IMR-90 (cell line): ENCODE data around the gene KDM4B. TPM values are rescaled to one million over a fixed set of nuclear protein-coding genes. Genes with fewer than 3 reads are reported as not detected.

Experiments
- ATAC-seq: fragments of 200-7000 bp; cut with Tn5 transposase; 2 replicates; pipeline ENCODE4 v1.9.1; 2020; ENCODE audit warnings: low read depth, mild to moderate bottlenecking, moderate library complexity
- BruUV-seq: library from RNA; stranded (reverse); fragments of 400-500 nt; replicated peaks from 2 replicates; lab custom pipeline; 2021; lab: Mats Ljungman, UMichigan
- CTCF ChIA-PET: fragments of 300-600 bp; formaldehyde crosslinking; extraction: SDS; loops from one replicate; lab custom pipeline; 2021; ENCODE audit warnings: antibody characterized with exemption; lab: Yijun Ruan, JAX
- POLR2A ChIA-PET: fragments of 300-600 bp; sonication (Branson Sonifier 250); formaldehyde crosslinking; loops from one replicate; lab custom pipeline; 2022; ENCODE audit warnings: antibody characterized with exemption; ENCODE audit not compliant: unreplicated experiment; lab: Charles Lee
- DNase-seq: peaks from one replicate; pipeline ENCODE4 v3.0.0; 2013
- H2AFZ ChIP-seq: replicated peaks from 2 replicates; pipeline ENCODE3; 2013; ENCODE audit warnings: low read length, mild to moderate bottlenecking; ENCODE audit not compliant: poor library complexity
- H2AK5ac ChIP-seq: 2 replicates; pipeline ENCODE4 v1.6.1; 2013; ENCODE audit warnings: low read depth, low read length, inconsistent platforms
- H2AK9ac ChIP-seq: replicated peaks from 2 replicates; pipeline ENCODE3; 2013; ENCODE audit warnings: mild to moderate bottlenecking, low read depth, low read length, moderate library complexity; ENCODE audit not compliant: poor library complexity
- H2BK120ac ChIP-seq: 2 replicates; pipeline ENCODE4 v1.6.1; 2013; ENCODE audit warnings: low read depth, low read length, inconsistent platforms
- H2BK15ac ChIP-seq: 3 replicates; pipeline ENCODE4 v1.6.1; 2013; ENCODE audit warnings: low read depth, low read length, inconsistent platforms
- H2BK20ac ChIP-seq: 2 replicates; pipeline ENCODE4 v1.6.1; 2013; ENCODE audit warnings: low read depth, mild to moderate bottlenecking, inconsistent platforms, low read length, moderate library complexity
- H2BK5ac ChIP-seq: 2 replicates; pipeline ENCODE4 v1.6.1; 2013; ENCODE audit warnings: mild to moderate bottlenecking, low read depth, low read length, inconsistent platforms; ENCODE audit not compliant: poor library complexity, severe bottlenecking
- H3K14ac ChIP-seq: replicated peaks from 2 replicates; pipeline ENCODE4 v1.6.1; 2013; ENCODE audit warnings: low read depth, low read length, inconsistent platforms
- H3K18ac ChIP-seq: 2 replicates; pipeline ENCODE4 v1.6.1; 2013; ENCODE audit warnings: low read depth, low read length, control low read depth
- H3K23ac ChIP-seq: 2 replicates; pipeline ENCODE4 v1.6.1; 2013; ENCODE audit warnings: low read depth, low read length, inconsistent platforms
- H3K27ac ChIP-seq: 2 replicates; pipeline ENCODE4 v1.5.1; 2013; ENCODE audit warnings: mild to moderate bottlenecking, control low read depth, low read length; ENCODE audit not compliant: insufficient read depth
- H3K27me3 ChIP-seq: 2 replicates; pipeline ENCODE4 v1.6.1; 2013; ENCODE audit warnings: low read length; ENCODE audit not compliant: control insufficient read depth, insufficient read depth
- H3K36me3 ChIP-seq: 2 replicates; pipeline ENCODE4 v1.6.1; 2013; ENCODE audit warnings: low read length, mixed read lengths; ENCODE audit not compliant: control insufficient read depth, insufficient read depth
- H3K4ac ChIP-seq: 2 replicates; pipeline ENCODE4 v1.6.1; 2013; ENCODE audit warnings: low read depth, low read length, inconsistent platforms
- H3K4me1 ChIP-seq: 2 replicates; pipeline ENCODE4 v1.6.1; 2013; ENCODE audit warnings: low read length, mixed read lengths; ENCODE audit not compliant: control insufficient read depth, insufficient read depth
- H3K4me2 ChIP-seq: 2 replicates; pipeline ENCODE4 v1.6.1; 2013; ENCODE audit warnings: low read depth, mild to moderate bottlenecking, control low read depth, low read length, moderate library complexity
- H3K4me3 ChIP-seq: 2 replicates; pipeline ENCODE4 v1.5.1; 2013; ENCODE audit warnings: low read depth, mild to moderate bottlenecking, control low read depth, low read length, moderate library complexity; ENCODE audit not compliant: insufficient read depth
- H3K56ac ChIP-seq: 2 replicates; pipeline ENCODE4 v1.6.1; 2013; ENCODE audit warnings: low read length, inconsistent platforms; ENCODE audit not compliant: insufficient read depth; ENCODE audit errors: extremely low read depth
- H3K79me1 ChIP-seq, 2 experiments: 2 replicates each; pipeline ENCODE4 v1.6.1; 2013; ENCODE audit warnings: low read length in 2 of 2, inconsistent platforms in 1 of 2, low read depth in 1 of 2
- H3K9ac ChIP-seq: 2 replicates; pipeline ENCODE4 v1.6.1; 2013; ENCODE audit warnings: low read depth, low read length, control low read depth
- H3K9me1 ChIP-seq: 2 replicates; pipeline ENCODE4 v1.6.1; 2013; ENCODE audit warnings: low read length, inconsistent platforms; ENCODE audit not compliant: insufficient read depth
- H3K9me3 ChIP-seq: 2 replicates; pipeline ENCODE4 v1.6.1; 2013; ENCODE audit warnings: low read length; ENCODE audit not compliant: control insufficient read depth, insufficient read depth
- H4K20me1 ChIP-seq: 2 replicates; pipeline ENCODE4 v1.6.1; 2013; ENCODE audit warnings: low read length, inconsistent platforms; ENCODE audit not compliant: insufficient read depth
- H4K5ac ChIP-seq: 2 replicates; pipeline ENCODE4 v1.6.1; 2013; ENCODE audit warnings: mild to moderate bottlenecking, low read depth, low read length, control low read depth
- H4K8ac ChIP-seq, 2 experiments: 2 replicates each; pipeline ENCODE4 v1.6.1; 2013; ENCODE audit warnings: low read depth in 2 of 2, low read length in 2 of 2, control low read depth in 1 of 2, inconsistent platforms in 1 of 2
- H4K91ac ChIP-seq: 2 replicates; pipeline ENCODE4 v1.6.1; 2013; ENCODE audit warnings: low read depth, low read length, inconsistent platforms; ENCODE audit not compliant: insufficient read depth
- BHLHE40 ChIP-seq: fragments of 150-350 bp; IDR thresholded peaks from 2 replicates; pipeline ENCODE4 v1.6.1; 2016; ENCODE audit warnings: mild to moderate bottlenecking, low read depth, low read length
- CEBPB ChIP-seq: IDR thresholded peaks from 2 replicates; pipeline ENCODE4 v1.6.1; 2012; ENCODE audit warnings: low read depth, low read length, improper control_type of control experiment
- CHD1 ChIP-seq: IDR thresholded peaks from 2 replicates; pipeline ENCODE4 v1.6.1; 2012; ENCODE audit warnings: low read depth, low read length, improper control_type of control experiment
- FOS ChIP-seq: fragments of 150-350 bp; IDR thresholded peaks from 2 replicates; pipeline ENCODE4 v1.6.1; 2016; ENCODE audit warnings: low read depth, low read length
- MAFK ChIP-seq: IDR thresholded peaks from 2 replicates; pipeline ENCODE4 v1.6.1; 2012; ENCODE audit warnings: low read depth, low read length, improper control_type of control experiment
- MXI1 ChIP-seq: IDR thresholded peaks from 2 replicates; pipeline ENCODE4 v1.6.1; 2012; ENCODE audit warnings: low read depth, mild to moderate bottlenecking, low read length, moderate library complexity, borderline replicate concordance
- NFE2L2 ChIP-seq: fragments of 150-350 bp; IDR thresholded peaks from 2 replicates; pipeline ENCODE4 v1.6.1; 2016; ENCODE audit warnings: low read depth, mild to moderate bottlenecking, low read length
- POLR2A ChIP-seq: IDR thresholded peaks from 2 replicates; pipeline ENCODE4 v1.6.1; 2012; ENCODE audit warnings: mild to moderate bottlenecking, low read depth, low read length
- RAD21 ChIP-seq: IDR thresholded peaks from 2 replicates; pipeline ENCODE4 v1.6.1; 2012; ENCODE audit warnings: low read length, improper control_type of control experiment
- RCOR1 ChIP-seq: IDR thresholded peaks from 2 replicates; pipeline ENCODE4 v1.6.1; 2012; ENCODE audit warnings: mild to moderate bottlenecking, low read length, improper control_type of control experiment; ENCODE audit not compliant: insufficient replicate concordance
- RFX5 ChIP-seq: IDR thresholded peaks from 2 replicates; pipeline ENCODE4 v1.8.0; 2012; ENCODE audit warnings: low read depth, mild to moderate bottlenecking, low read length, moderate library complexity
- SMC3 ChIP-seq: fragments of 150-350 bp; IDR thresholded peaks from 2 replicates; pipeline ENCODE4 v1.6.1; 2016; ENCODE audit warnings: low read depth, mild to moderate bottlenecking, antibody characterized with exemption, low read length, moderate library complexity
- WGBS, 2 experiments: methylation state at CpG; one replicate each; pipeline versions ENCODE4 v1.1.5 to v1.1.7; 2013; ENCODE audit warnings: missing lambda C conversion rate in 2 of 2; ENCODE audit not compliant: insufficient read length in 1 of 2; ENCODE audit errors: extremely low coverage in 2 of 2; 5-methylcytosine and 5-hydroxymethylcytosine counted together
- dilution Hi-C: fragments of 300-500 bp; cut with HindIII; formaldehyde crosslinking; loops from one replicate; pipeline ENCODE4 v1.14.3; 2018; ENCODE audit warnings: low sequenced_read_pairs; ENCODE audit not compliant: unreplicated experiment
- in situ Hi-C: fragments of 300-500 bp; cut with MboI; formaldehyde crosslinking; loops from 3 replicates; pipeline ENCODE4 v1.14.3; 2019; ENCODE audit warnings: low sequenced_read_pairs, inconsistent platforms, mixed read lengths
- intact Hi-C: fragments of 100-400 bp; cut with micrococcal nuclease; formaldehyde crosslinking; loops from 2 replicates; pipeline ENCODE4 v1.10.0; 2022
- polyA plus RNA-seq, 3 experiments: library from polyadenylated mRNA; depleted of rRNA; stranded (reverse); fragments of >200 nt; gene quantifications; 2 replicates each; pipeline ENCODE4 v1.2.3, GENCODE V29; 2012; ENCODE audit warnings: low replicate concordance in 1 of 3
- total RNA-seq: library from RNA; depleted of rRNA; stranded (reverse); fragments of >200 nt; gene quantifications from 2 replicates; pipeline ENCODE4 v1.2.3, GENCODE V29; 2012
- TF ChIP-seq, protein P1 (sequence below): fragments of 150-350 bp; IDR thresholded peaks from 2 replicates; pipeline ENCODE4 v1.6.1; 2017; ENCODE audit warnings: mild to moderate bottlenecking, antibody characterized with exemption, low read length, low read depth
- TF ChIP-seq, protein P2 (sequence below): fragments of 150-350 bp; IDR thresholded peaks from 2 replicates; pipeline ENCODE4 v1.6.1; 2016; ENCODE audit warnings: low read depth, mild to moderate bottlenecking, low read length, moderate library complexity, borderline replicate concordance
- TF ChIP-seq, protein P3 (sequence below): conservative IDR thresholded peaks from 2 replicates; pipeline ENCODE4 v1.5.1; 2012; ENCODE audit warnings: mild to moderate bottlenecking, low read depth, low read length, improper control_type of control experiment

The KDM4B gene
- total and polyA plus RNA-seq, 2 of the 4 experiments (the other 2 are of a cell fraction) = 5.0 to 17.9 TPM

DNA sequence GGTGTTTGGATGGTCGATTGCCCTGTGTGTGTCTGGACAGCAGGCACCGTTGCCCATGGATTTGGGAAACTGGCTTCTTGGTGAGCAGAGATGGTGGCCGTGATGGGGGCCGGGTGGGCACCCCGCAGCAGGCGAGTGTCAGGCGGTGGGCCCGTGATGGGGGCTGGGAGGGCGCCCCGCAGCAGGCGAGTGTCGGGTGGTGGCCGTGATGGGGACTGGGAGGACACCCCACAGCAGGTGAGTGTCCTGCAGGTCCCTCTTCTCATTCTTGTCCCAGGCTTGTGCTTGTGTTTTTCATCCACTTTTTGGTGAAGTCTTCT, 86.5 kb downstream of the KDM4B start:
- Histone ChIP-seq H3K27me3 (no peaks in the 10 kb centered on the region), H4K91ac (no peak overlapping the region), H3K14ac (no peak overlapping the region), H4K8ac (no peak overlapping the region), H2BK5ac (no peak overlapping the region), H3K27ac (no peak overlapping the region), H3K4me1 (no peaks in the 10 kb centered on the region), H3K9ac (no peak overlapping the region), H2AK9ac (no peak overlapping the region), H2BK15ac (no peak overlapping the region), H3K4me3 (no peak overlapping the region), H2AFZ (no peak overlapping the region), H3K56ac (no peak overlapping the region), H4K20me1 (peaks cover 55% of the 10 kb centered on the region), H3K4ac (no peak overlapping the region), H3K9me1 (peaks cover 6% of the 10 kb centered on the region; the same call in 1 of the 2 replicates), H2BK20ac (no peak overlapping the region), H3K9me3 (no peaks in the 10 kb centered on the region), H4K5ac (no peak overlapping the region), H3K36me3 (peaks cover 39% of the 10 kb centered on the region), H3K23ac (no peak overlapping the region), H3K79me1 (peaks cover 8 to 49% of the 10 kb centered on the region in 2 experiments), H2BK120ac (no peak overlapping the region), H3K4me2 (no peak overlapping the region), H2AK5ac (no peak overlapping the region), H3K18ac (no peak overlapping the region)
- no peak for ATAC-seq
- intact Hi-C loops = no loop called here
- WGBS, 2 experiments = 80% methylated on average over 1 of the region's 13 CpGs; no CpG with 5 or more reads in 1 of the 2 experiments
- in situ Hi-C loops = no loop called here
- CTCF ChIA-PET = no interaction called here
- no TSS peak for BruUV-seq
- TF ChIP-seq CHD1 = no peak
- no peak for TF ChIP-seq RCOR1
- no peak for TF ChIP-seq MXI1
- TF ChIP-seq FOS = no peak
- TF ChIP-seq BHLHE40 = no peak
- TF ChIP-seq RFX5 = no peak
- TF ChIP-seq CEBPB = no peak
- no peak for TF ChIP-seq POLR2A
- TF ChIP-seq, protein P1, sequence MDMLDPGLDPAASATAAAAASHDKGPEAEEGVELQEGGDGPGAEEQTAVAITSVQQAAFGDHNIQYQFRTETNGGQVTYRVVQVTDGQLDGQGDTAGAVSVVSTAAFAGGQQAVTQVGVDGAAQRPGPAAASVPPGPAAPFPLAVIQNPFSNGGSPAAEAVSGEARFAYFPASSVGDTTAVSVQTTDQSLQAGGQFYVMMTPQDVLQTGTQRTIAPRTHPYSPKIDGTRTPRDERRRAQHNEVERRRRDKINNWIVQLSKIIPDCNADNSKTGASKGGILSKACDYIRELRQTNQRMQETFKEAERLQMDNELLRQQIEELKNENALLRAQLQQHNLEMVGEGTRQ = no peak
- no peak for TF ChIP-seq RAD21
- TF ChIP-seq SMC3 = no peak
- TF ChIP-seq MAFK = no peak
- TF ChIP-seq, protein P2, sequence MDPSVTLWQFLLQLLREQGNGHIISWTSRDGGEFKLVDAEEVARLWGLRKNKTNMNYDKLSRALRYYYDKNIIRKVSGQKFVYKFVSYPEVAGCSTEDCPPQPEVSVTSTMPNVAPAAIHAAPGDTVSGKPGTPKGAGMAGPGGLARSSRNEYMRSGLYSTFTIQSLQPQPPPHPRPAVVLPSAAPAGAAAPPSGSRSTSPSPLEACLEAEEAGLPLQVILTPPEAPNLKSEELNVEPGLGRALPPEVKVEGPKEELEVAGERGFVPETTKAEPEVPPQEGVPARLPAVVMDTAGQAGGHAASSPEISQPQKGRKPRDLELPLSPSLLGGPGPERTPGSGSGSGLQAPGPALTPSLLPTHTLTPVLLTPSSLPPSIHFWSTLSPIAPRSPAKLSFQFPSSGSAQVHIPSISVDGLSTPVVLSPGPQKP = no peak
- no peak for TF ChIP-seq NFE2L2
- TF ChIP-seq, protein P3, sequence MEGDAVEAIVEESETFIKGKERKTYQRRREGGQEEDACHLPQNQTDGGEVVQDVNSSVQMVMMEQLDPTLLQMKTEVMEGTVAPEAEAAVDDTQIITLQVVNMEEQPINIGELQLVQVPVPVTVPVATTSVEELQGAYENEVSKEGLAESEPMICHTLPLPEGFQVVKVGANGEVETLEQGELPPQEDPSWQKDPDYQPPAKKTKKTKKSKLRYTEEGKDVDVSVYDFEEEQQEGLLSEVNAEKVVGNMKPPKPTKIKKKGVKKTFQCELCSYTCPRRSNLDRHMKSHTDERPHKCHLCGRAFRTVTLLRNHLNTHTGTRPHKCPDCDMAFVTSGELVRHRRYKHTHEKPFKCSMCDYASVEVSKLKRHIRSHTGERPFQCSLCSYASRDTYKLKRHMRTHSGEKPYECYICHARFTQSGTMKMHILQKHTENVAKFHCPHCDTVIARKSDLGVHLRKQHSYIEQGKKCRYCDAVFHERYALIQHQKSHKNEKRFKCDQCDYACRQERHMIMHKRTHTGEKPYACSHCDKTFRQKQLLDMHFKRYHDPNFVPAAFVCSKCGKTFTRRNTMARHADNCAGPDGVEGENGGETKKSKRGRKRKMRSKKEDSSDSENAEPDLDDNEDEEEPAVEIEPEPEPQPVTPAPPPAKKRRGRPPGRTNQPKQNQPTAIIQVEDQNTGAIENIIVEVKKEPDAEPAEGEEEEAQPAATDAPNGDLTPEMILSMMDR = no peak
- dilution Hi-C loops = no loop called here
- POLR2A ChIA-PET = no interaction called here
- DNase-seq = no peak
